Endothelial cell of umbilical vein (primary cell): ENCODE results near the gene TPRKB.

Experiments
- EZH2 ChIP-seq: IDR thresholded peaks from 2 replicates; pipeline ENCODE4 v1.6.1; 2012; ENCODE audit warnings: borderline replicate concordance, low read depth, mild to moderate bottlenecking, moderate library complexity, low read length, inconsistent platforms; ENCODE audit not compliant: severe bottlenecking
- FOS ChIP-seq: IDR thresholded peaks from 2 replicates; pipeline ENCODE4 v1.6.1; 2011; ENCODE audit warnings: mild to moderate bottlenecking, low read length, moderate library complexity, borderline replicate concordance; ENCODE audit not compliant: insufficient read depth
- GATA2 ChIP-seq: IDR thresholded peaks from 2 replicates; pipeline ENCODE4 v1.7.0; 2011; ENCODE audit warnings: low read depth, mild to moderate bottlenecking, moderate library complexity, mixed read lengths, low read length; ENCODE audit not compliant: insufficient read length, insufficient read depth
- JUN ChIP-seq: IDR thresholded peaks from 2 replicates; pipeline ENCODE4 v1.6.1; 2011; ENCODE audit warnings: borderline replicate concordance, low read depth; ENCODE audit not compliant: insufficient read length, insufficient read depth
- MYC ChIP-seq: IDR thresholded peaks from one replicate; pipeline ENCODE4 v1.6.1; 2011; ENCODE audit warnings: mild to moderate bottlenecking, low read depth, low read length
- POLR2A ChIP-seq: IDR thresholded peaks from 2 replicates; pipeline ENCODE4 v1.6.1; 2012; ENCODE audit warnings: low read depth, mild to moderate bottlenecking, control low read depth, low read length
- POLR2AphosphoS5 ChIP-seq: IDR thresholded peaks from 2 replicates; pipeline ENCODE4 v1.6.1; 2012; ENCODE audit warnings: low read depth, mild to moderate bottlenecking, control low read depth, low read length, moderate library complexity; ENCODE audit not compliant: insufficient read depth
- TF ChIP-seq, protein P1 (sequence below), 2 donors: IDR thresholded peaks; 1 replicate in 1 of 2; 2 replicates in 1 of 2; pipeline ENCODE4 v1.5.1; 2011; ENCODE audit warnings: low read length in 2 of 2, mild to moderate bottlenecking in 2 of 2, moderate library complexity in 2 of 2, control low read depth in 1 of 2, inconsistent platforms in 1 of 2, low read depth in 1 of 2; ENCODE audit not compliant: insufficient read depth in 1 of 2; ENCODE audit errors: extremely low read depth in 1 of 2
- TF ChIP-seq, protein P2 (sequence below): IDR thresholded peaks from 2 replicates; pipeline ENCODE4 v1.6.1; 2011; ENCODE audit not compliant: insufficient read depth, insufficient read length

DNA sequence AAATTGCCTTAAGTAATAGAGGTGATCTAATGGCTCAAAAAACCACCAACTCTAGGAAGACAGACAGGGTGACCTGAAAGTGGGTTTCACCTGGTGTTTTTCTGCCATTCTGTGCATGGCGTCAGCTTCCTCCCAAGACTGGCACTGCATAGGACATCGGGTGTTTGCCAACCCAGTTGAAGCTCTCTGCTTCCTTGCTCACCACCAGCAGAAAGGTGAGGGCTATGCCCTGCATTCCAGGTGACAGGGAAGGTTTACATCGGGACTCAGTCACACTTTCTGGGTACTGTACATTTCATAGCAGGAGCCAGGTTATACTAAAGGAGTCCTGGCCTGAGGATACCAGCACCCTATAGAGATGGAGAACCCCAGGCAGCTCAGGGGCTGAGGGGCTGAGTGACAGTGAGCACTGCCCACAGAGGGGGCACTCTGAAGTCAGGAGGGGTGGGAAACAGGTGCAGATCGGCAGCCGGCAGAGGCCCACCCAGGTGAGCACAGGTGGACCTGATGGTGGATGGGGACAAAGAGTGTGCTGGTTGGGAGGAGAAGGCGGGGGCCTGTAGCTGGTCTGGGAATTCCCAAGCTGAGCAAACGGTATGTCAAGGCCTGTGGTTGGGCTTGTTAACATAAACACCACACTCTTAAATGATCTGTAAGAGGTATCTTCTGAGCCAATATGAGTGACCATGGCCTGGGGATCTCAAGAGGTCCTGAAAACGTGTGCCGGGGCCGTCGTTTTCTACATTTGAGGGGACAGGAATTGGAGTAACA, 18.1 kb downstream of the TPRKB start:
- TF ChIP-seq, protein P1, sequence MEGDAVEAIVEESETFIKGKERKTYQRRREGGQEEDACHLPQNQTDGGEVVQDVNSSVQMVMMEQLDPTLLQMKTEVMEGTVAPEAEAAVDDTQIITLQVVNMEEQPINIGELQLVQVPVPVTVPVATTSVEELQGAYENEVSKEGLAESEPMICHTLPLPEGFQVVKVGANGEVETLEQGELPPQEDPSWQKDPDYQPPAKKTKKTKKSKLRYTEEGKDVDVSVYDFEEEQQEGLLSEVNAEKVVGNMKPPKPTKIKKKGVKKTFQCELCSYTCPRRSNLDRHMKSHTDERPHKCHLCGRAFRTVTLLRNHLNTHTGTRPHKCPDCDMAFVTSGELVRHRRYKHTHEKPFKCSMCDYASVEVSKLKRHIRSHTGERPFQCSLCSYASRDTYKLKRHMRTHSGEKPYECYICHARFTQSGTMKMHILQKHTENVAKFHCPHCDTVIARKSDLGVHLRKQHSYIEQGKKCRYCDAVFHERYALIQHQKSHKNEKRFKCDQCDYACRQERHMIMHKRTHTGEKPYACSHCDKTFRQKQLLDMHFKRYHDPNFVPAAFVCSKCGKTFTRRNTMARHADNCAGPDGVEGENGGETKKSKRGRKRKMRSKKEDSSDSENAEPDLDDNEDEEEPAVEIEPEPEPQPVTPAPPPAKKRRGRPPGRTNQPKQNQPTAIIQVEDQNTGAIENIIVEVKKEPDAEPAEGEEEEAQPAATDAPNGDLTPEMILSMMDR (IDR thresholded peaks at IDR 0.05; ENCODE audit: extremely low read depth in 1 of 2, insufficient read depth in 1 of 2, low read depth in 1 of 2, low read length in 2 of 2): no peak
- TF ChIP-seq EZH2 (no peak), POLR2A (no peak), JUN (no peak), MYC (no peak), POLR2AphosphoS5 (no peak), GATA2 (no peak), FOS (no peak)
- TF ChIP-seq, protein P2, sequence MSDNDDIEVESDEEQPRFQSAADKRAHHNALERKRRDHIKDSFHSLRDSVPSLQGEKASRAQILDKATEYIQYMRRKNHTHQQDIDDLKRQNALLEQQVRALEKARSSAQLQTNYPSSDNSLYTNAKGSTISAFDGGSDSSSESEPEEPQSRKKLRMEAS: no peak
